Activated gamma-delta T cell (primary cell): ENCODE data around the gene CHD2.
"Not testable (repeated sequence)": the region's sequence is repeated elsewhere in the genome, so short reads cannot be mapped to it uniquely, and the experiment has no call there.

Source experiments
- DNase-seq: peaks from one replicate; lab custom pipeline; 2025; lab: John Stamatoyannopoulos, UW
- total RNA-seq, 2 donors: gene quantifications; one replicate each; lab custom pipeline; 2026; lab: John Stamatoyannopoulos, UW

Gene CHD2
- total RNA-seq, result 635 to 660 reads per million in 2 donors

GRCh38 chr15:92899948-92900730 is at the start of gene CHD2:
Gene CHD2, plus strand, starts transcription at chr15:92900324. Its CDS starts 914 bp downstream, at chr15:92901238.
- DNase-seq, result no peak

DNA sequence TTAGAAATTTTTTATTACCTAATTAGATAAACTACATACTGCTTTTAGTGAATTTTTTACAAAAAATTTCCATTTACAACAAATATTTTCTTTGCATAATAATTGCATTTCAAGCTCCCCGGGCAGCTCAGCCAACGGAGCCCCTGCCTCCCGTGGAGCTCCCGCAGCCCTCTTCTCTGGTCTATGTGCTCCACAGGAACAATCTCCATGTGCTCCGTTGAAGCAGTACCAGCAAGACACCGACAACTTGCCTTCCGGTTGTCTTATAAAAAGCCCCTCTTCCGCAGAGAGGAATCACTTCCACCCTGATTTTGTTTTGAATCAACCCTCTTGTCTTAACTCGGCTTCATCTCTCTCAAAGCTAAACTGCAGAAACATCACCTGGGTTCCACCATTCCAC is 46.9 kb upstream of the CHD2 start:
- no peak for DNase-seq

GRCh38 chr15:92861742-92862141 is 38.4 kb upstream of the CHD2 start:
- DNase-seq, result no peak

DNA sequence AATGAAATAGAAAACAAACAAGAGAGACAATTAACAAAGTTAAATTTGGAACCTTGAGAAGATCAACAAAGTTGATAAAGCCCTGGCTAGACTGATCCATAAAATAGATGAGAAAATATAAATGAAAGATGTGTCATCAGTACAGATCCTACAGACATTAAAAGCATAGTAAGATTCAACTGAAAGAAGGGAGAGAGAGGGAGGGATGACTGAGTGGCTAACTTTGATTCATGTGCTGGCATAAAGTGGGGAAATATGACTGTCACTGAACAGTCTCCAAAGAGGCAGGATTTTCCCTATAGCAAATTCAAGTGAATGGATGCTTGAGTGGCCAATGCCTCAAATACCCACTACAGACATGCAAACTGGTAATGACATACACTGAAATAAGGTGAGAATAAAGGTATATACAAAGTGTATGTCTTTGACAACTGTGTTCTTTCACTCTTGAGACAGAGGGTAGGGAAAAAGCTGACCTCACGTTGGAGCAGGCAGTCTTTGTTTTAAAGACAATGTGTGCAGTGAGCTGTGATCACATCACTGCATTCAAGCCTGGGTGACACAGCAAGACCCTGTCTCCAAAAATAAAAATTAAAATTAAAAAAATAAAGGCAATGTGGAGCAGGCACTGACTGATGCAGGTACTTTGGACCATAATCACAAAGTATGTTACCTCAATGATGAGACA is 35.9 kb upstream of the CHD2 start:
- no peak for DNase-seq

DNA sequence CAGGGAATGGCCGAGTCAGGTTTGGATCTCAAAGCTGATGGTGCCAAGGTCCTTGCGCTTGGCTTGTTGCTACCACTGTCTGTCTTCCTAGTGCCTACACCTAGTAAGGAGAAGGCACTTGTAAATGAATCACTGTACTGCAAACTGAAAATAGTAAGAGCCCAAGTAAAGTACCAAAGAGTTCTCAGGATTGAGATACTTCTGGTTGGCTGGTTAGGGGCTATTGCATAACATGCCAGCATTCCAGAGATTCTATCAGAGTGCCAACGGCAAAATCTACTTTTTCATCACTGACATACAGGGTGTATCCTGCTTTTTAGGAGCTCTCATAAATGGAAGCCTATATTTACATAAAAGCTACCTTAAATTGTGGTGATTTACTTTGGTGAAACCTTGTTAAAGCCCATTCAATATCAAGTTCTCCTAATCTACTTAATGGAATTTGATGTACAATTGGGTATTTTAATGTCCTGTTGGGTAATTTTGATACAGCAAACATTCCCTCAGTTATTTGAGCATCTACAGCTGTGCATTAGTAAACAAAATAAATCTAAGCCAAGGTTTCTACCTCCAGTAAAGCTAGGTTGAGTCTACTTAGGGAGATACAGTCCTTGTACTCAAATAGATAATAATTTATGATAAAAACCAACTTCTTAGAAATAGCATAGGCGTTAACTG is 30.7 kb upstream of the CHD2 start:
- no peak for DNase-seq

DNA sequence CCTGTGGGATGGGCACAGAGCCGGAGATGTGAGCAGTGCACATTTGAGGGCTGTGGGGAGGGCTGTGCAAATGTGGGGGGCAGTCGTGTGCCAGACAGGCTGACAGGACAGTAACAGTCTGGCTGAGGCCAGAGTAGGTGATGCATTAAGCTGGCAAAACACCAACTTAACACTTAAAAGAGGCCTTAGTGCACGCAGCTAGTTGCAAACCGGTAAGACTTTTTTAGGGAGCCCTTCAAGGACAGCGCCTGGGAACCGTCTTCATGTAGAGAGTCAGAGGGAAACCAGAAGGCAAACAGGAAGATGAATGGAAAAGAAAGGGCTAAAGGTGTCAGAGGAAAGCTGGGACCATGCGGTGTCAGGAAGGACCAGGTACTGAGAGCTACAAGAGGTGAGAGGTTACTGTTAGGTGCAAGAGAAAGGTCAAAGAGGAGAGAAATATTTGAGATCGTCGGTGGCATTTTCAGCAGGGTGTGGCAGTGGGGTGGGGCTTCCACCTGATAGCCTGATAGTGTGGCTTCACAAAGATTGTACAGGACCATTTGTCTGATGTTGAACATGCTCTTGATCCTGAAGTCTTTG is 30.0 kb upstream of the CHD2 start:
- no peak for DNase-seq

DNA sequence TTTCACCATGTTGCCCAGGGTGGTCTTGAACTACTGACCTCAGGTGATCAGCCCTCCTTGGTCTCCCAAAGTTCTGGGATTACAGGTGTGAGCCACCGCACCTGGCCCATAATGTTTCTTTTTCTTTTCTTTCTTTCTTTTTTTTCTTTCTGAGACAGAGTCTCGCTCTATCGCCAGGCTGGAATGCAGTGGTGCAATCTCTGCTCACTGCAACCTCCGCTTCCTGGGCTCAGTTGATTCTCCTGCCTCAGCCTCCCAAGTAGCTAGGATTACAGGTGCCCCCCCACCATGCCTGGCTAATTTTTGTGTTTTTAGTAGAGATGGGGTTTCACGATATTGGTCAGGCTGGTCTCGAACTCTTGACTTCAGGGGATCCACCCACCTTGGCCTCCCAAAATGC is 27.2 kb upstream of the CHD2 start:
- not testable (repeated sequence) for DNase-seq

DNA sequence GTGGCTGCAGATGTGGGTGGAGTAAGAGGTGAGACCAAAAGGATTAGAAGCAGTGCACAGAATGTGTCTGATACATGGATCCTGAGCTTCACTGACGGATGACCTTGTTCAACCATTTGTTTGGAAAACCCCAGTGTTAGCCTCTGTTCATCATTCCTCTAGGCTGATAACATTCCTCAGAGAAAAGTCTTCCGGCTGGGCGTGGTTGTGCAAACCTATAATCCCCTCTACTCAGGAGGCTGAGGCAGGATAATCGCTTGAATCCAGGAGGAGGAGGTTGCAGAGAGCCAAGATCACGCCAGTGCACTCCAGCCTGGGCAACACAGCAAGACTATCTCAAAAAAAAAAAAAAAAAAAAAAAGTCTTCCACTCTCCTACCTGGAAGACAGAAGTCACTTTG is 23.1 kb upstream of the CHD2 start:
- DNase-seq, result no peak

- no peak for DNase-seq
These were observed 22.7 kb upstream of the CHD2 start for GRCh38 chr15:92877416-92877815.

- DNase-seq, result no peak
These were observed 21.5 kb upstream of the CHD2 start for GRCh38 chr15:92878593-92879053.

DNA sequence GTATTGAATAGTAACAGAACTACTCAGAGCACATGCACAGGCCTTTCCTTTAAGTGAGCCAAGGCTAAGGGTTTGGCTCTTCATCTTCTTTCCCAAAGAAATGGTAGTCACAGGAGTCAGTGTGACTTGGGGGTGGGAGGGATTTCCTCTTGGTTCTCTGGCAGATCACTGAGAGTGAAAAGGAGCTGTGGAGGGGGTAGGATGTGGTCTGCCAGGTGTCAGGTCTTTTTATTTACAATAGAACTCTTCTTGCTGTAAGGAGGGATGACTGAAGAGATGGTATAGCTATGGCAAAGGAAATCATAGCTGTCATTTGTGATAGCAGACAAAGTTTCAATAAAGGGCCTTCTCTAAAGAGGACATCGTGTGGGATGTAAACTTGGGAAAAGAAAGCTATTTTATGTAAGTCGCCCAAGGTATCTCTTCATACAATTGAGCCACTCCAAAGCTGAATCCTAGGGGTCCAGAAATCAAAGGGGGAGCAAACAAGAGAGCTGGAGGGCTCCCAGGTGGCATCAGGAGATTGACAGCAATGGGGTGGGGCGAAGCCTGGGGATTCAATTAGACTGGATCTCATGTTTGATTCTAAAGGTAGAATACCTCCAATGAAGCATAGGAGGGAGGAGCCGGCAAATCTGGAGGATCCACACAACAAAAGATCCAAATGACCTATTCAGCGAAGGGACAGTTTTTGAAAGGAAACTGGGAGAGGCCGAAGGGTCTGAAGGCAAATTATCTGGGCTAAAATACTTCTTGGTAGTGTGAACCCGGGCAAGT is 20.0 kb upstream of the CHD2 start:
- DNase-seq, result no peak

- DNase-seq, result no peak
These were observed 19.3 kb upstream of the CHD2 start for GRCh38 chr15:92880796-92881195.

- no peak for DNase-seq
These were observed 18.8 kb upstream of the CHD2 start for GRCh38 chr15:92881211-92881754.

DNA sequence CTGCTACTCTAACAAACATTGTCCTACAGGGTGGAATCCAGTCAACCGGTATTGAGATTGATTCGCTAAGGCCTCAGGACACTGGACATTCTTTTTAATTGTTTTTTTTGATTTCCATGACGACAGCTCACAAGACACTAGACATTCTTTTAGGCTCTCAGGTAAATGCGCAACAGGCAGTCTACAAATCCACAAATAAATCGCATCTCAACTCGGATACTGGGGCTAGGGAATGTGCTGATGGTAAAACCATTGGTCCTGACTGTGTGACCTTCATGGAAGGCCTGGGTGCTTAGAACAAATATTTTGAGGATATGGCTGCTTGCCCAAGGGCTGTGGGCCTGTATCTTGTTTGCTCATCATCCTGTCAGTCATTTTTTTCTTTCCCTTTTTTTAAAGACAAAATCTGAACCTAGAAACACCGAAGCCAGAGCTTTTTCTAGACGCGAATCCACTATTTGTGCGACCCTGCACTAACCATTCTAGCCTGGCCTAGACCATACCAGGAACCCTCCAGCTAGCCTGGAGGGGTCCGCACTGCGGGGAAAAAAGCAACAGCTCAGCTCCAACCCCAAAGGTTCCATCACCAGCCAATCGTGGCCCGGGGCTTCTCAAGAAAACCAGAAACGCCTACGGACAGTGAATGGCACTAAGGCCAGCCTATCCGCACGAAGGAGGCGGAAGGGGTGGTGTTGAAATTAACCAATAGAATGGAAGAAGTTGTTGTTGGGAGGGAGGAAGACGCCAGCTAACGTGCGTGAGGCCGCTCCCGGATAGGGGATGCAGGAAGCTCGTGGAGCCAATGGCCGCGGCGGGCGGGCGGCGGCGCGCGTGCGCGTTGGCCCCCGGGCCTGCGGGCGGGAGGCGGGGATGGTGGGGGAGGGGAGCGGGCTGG is 18.1 kb upstream of the CHD2 start:
- DNase-seq, result peak; percentile 97

GRCh38 chr15:92882697-92883162 is 17.4 kb upstream of the CHD2 start:
- peak; percentile 47 for DNase-seq

DNA sequence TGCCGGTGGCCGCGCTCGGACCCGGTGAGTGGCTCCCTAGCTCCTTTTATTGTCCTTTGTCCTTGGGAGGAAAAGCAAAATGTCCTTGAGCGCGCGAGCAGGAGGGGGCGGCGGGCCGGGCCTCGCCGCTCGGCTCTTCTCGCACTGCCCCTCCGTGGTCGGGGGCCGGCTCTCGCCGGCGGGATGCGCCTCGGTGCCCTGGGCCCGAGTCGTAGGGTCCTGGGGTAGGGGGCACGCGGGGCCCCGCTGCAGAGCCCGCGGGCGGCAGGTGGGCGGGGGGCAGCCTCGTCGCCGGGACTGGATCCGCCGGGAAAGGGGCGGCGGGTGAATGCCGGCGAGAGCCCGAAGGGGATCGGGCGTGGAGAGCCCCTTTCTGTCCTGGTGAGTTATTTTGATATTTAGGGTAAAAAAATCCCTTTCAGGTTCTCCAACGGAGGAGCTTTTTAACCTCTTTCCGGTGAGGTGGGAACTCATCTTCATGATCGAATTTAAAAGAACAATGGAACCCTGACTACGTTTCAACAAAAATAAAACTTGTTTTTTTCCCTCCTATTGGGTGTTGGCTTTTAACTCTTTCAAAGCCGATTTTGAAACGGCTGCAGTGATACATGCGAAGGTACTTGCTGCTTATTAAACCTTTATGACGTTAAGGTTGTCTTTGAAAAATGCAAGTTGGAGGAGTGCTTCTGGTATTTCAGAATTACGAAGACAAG is 16.8 kb upstream of the CHD2 start:
- DNase-seq, result peak; percentile 33

GRCh38 chr15:92883876-92884435 is 16.2 kb upstream of the CHD2 start:
- DNase-seq, result no peak

DNA sequence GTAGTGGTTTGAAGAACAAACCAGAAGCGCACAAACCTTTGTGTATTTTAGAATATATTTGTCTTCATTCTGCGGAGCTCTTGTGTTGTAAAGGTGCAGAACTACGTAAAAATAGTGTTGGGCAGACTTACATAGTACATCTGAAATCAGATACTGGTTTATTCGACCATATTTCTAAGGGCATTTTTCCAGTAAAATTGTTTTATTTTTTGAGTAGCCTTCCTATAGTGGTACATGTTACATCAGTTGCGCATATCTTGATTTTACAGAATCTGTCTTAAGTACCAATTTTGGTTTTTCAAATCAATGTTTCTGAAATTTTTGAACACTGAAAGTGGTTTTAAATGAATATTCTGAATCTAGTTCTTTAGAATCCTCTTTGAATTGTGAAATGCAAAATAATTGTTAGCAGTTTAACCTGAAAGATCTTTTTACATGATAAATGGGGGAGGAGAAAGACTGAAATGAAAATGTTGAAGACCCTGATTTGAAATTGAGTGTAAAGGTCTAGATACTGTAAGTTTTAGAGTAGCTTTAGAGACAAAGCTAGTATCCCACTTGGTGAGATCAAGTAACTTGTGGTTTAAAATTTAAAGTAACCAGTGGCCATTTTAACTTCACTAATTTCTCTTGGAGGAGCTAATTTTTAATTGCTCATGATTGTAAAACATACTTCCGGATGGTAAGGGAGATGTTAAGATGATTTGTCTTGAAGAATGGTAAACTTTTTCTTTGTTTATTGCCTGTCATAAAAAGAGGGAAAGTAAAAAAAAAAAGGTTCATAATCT is 15.5 kb upstream of the CHD2 start:
- no peak for DNase-seq
